GDM1 (cell line): Measurements from ENCODE around the gene RTP2.

Experiments
- DNase-seq: peaks from one replicate; lab custom pipeline; 2025; lab: John Stamatoyannopoulos, UW

Gene RTP2, protein sequence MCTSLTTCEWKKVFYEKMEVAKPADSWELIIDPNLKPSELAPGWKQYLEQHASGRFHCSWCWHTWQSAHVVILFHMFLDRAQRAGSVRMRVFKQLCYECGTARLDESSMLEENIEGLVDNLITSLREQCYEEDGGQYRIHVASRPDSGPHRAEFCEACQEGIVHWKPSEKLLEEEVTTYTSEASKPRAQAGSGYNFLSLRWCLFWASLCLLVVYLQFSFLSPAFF

DNA sequence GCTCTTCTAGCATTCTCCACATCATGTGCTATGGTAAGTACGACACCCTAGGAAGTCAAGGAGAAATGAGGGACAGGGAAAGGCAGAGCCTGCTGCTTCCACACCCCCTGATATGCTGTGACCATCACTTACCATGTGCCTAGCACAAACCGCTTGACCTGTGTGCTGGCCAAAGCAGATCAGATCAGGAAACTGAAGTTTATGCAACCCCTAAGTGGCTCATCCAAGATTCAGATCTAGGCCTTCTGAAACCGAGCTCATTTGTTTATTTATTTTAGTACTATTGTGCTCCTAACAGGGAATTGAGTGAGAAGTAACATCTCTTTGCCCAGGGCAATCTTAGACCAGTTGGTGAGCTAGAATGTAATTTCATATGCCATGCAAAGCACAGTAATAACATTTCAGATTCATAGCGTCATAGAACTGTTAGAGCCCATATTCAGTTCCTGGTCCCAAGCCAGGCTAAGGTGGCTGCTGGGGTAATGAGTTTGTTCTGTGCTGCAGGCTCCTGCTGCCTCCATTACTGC lies at the start of gene RTP2:
Gene RTP2, minus strand, starts transcription at position 51 of the 527 bp plus-strand sequence. CDS start 429 bp downstream, outside the sequence.
- DNase-seq = no peak

DNA sequence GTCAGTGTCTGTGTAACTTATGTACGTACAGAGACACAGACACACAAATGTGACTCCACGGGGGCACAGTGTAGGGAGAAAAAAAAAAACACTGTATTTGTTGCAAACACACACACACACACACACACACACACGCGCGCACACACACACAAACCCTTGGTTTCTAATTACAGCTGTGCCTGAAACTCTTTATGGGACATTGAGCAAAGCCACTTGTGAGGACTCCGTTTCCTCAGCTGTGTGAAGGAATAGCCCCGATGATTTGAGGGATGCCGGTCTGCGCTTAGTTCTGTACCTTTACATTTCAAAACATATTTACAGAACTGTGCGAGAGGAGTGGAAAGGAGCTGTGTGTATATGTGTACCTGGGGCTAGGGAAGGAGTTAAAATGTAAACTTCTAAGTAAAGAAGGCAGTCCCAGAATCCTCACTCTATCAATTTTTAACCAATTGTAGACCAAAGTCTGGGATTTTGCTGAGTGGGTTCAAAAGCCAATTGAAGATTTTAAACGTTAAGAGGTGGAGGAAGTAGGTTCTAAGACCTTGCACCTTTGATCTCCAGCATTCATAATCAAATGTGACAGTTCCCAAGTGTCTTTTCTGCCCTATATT lies 48.3 kb upstream of the RTP2 start:
- DNase-seq = no peak

DNA sequence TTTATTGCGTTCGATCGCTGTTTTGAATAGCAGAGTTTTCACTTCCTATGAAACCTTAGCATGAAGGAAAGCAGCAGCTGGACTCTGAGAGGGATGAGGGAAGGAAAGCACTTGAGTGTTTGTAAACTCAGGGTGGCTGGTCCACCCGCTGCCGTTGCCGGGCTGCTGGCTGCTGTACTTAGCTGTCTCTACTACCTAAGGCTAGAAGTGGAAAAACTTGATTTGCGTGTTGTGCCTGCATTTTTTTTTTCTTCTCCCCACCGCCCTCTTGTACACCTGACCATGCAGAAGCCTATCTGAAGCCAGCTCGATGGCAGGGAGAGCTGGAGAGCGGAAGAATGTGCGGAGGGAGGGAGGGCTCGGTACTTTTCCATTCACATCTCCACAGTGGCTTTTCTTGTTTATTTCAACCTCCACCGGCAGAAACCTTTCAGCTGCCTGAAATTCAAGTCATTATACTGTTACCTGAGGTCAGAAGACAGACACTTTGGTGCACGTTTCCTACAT lies 47.7 kb upstream of the RTP2 start:
- DNase-seq = no peak

DNA sequence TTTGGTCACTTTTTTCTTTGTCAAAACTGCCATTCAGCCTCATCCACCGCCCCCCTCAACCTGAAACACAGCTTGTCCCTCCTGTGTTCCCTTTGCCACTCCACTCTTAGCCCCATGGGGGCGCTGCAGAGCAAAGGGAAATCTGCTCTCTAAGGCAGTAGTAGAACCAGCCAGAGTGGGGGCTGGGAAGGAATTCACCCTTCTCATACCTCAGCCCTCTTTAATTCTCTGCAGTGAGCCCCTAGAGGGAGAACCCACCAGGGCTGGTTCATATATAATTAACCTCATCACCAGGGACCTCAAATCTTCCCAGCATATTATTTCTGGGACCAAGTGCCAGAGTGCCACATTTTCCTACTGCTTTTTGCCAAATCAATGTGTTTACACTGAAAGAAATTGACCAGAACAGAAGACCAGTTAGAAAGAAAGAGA lies 45.7 kb upstream of the RTP2 start:
- peak; percentile 66 for DNase-seq

DNA sequence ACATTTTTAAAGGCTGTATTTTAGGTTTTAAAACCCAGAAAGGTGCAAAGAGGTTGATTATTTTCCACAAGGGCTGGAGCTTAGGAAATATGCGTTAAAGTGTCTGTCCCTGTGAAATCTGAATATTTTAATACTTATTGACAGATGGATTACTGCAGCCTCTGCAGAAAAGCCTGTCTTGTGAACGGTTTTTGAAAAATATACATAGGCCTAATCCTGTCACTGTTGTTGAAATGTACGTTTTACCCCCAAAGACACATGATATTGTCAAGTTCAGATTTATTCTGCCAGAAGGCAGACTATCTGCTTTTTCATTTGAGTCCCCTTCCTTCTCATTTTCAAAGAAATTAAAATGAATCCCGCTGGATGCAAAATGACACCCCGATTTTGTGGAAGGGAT lies 45.1 kb upstream of the RTP2 start:
- DNase-seq = no peak

DNA sequence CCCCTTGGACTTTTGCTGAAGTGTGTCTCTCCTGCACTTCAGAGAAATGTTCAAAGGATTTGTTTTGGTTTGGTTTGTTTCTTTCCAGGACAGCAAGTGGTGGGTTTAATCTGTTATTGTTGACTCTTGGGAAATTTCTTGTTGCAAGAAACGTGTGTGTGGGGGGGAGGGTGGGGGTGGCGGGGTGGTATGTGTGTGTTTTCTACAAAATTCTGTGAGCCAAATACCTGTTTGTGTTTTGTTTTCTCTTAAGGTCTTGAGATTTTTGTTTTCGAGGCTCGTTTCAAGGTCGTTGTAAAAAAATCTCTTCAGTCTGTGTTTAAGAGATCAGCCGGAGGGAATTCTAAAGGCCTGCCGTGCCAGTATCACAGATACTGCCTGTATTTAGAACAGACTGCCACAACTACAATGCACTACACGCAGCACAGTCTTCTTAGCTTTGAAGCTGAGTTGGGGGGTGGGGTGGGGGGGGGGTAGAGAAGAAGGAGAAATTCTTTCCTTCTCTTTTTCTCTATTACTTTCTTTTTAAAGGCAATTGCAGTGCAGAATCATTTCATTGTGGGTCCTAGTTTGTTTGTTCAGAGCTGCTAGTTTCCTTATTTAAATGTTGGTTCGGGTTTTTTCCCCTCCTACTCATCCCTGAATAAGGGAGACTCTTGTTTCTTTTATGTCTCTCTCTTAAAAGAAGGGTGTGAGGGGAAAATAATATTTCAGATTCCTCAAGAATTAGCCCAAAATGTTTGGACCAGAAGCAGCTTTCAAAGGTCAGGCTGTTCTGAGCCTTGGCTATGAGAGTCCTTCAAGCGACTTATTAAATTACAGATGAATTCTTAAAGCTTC lies 44.3 kb upstream of the RTP2 start:
- no peak for DNase-seq

DNA sequence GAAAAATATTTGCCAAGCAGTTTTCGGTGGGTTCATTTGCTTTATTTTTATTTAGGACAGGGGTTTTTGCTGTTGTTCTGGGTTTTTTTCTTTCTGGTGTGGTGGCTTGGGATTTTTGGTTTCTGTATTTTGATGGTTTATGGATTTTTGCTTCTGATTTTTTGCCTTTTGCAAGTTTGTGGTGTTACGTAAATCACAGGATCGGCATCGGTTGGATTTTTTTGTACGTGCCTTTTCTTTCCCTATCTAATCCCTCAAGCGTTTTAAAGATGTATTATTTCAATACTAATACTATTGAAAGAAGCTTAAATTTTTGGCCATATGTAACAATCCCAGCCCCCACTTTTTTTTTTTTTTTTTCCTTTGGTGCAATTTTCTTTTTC lies 43.7 kb upstream of the RTP2 start:
- DNase-seq = no peak

DNA sequence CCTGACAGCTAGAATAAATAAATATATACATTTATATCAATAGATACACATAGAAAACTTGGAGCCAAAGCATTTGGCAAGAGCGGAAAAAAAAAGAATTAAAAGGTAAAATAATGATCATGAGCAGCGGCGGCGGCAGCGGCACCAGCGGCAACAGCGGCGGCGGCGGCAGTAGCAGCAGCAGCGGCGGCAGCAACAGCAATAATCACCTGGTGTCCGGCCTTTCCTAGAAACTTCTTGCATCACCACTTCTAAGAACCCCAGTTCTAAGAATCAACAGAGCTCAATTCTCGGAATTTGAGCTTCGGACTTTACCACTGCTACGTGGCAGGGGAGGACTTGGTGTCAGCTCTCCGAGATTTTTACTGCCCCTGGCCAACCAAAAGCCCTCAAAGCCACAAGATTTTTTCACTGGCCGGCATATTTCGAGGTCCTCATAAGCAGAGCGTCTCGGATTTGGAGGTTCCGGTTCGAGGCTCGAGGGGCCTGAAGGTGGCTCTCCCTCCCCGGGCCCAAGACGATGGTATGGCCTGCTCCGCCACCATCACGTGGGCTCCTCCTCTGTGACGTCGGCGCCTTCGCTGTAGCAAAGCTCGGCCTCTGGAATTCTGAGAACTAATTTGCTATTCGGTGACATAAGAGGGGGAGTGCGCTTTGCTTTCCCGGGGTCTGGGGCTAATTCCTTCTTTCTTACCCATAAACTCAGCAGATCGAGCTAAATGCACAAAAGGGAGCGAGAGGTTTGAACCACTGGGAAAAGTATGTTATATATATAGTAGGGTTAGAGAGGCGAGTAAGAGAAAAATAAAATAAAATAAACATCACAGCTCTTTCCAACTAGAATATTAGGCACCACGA lies 43.1 kb upstream of the RTP2 start, which contains the start of gene BCL6:
Gene BCL6, minus strand, starts transcription at position 268 of the 858 bp plus-strand sequence. CDS start 11,775 bp downstream, outside the sequence.
- peak; percentile 82 for DNase-seq

DNA sequence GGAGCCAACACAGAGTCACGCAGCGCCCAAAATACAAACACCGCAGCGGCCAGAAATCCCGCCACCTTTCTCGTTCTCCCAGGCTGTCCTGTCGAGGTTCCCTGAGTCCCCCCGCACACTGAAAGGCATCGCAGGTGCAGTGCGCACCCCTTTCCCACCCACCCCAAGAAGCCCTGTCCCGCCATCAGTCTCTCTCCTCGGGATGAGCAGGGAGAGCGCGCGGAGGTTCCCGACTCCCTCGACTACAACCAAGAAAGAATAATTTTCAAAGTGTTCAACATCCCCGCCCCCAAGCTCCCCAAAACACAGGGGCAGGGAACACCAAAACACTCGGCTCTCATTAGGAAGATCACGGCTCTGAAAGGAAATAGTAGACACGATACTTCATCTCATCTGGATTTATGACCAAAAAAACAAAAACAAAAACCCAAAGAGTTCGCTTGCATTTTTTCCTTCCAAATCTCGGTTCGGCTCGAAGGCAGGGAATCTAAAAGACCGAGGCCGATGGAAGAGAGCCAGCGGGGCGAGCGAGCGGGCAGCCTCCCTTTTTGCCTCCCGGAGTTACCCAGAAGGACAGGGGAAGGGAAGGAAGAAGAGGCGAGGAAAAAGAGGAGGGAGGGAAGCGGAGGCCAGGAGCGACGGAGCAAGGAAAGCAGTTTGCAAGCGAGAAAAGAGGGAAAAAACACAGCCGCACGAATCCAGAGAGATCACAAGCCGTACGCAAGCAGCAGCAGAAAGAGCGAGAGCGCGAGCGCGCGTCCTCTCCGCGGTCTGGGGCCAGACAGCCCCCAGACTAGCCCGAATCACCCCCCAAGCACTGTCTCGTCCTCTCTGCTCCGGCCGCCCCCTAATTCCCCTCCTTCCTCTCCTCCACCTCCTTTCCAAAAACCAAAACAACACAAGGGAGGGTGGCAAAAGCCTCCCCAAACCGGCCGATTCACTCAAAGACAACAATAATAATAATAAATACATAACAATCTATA lies 42.1 kb upstream of the RTP2 start:
- no peak for DNase-seq

DNA sequence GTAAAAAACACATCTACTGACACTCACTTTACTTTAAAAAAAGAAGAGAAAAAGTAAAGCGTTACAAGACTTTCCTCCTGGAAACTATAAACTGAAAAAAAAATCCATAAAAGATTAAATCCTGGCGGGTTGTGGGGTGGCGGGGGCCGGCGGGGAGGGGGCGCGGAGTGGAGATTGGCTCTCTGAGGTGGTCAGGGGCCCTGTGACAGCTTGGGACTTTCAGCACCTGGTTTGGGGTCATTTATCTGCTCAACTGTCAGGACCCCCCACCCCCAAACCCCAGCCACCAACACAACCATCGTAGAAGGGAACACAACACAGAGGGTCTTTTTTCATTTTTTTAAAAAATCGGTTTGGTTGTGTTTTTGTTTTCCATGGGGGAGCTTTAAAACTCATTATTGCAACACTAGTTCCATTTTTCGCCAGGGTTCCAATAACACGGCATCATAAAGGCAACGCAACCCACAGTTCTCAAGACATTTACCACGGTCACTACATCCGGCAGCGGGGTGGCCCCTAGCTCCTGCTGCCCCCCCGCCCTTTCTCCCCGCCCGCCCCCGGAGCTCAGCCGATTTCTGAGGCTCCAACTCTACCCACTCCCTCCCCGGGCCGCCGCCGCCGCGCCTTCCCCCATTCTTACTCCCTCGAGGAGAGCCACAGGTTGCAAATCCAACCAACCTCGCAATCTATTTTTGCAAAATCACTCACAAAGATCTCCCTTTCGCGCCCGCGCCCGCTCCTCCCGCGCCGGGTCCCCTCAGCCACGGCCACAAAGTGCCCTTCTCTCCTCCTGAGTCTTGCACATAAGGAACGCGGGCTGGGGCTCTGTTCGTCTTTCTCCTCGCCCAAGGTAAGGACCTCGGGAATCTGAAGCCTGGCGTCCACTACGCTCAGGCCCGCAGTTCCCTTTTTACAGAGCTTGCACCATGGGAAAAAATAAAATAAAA lies 41.1 kb upstream of the RTP2 start:
- no peak for DNase-seq

DNA sequence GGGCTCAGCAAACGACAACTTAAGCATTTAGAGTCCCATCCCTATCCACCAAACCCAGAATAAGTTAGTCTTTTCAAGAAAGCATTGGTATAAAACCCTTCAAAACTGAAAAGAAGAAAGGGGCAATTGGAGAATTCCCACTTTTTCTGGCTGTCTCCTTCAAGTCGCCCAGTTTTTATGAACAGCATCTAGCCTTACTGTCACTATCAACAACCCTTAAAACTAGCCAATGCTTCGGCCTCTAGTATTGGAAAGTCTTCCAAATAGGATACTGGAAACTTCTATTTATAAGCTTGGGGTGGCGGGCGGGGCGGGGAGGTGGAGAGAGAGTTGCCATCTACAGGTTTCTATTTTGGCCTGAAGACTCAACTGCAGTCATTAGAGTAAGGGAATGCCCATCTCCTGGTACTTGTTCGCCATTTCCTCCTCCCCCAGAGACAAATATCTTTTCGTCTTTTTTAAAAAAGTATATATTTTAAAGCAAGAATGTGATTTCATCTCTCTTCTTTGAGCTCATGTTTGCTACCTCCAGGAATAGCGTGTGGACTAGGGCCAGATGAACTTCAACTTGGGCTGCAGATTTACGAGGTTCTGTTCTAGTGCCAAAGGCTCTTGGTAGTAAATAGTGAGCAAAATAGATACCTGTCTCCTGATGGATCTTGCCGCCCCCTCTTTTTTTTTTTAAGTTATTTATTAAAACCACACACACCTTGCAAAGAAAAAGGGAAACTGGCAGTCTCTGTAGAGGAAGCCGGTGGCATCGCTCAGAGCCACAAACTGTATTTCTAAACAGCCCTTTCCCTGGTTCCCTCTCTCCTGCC lies 40.2 kb upstream of the RTP2 start:
- DNase-seq = no peak

DNA sequence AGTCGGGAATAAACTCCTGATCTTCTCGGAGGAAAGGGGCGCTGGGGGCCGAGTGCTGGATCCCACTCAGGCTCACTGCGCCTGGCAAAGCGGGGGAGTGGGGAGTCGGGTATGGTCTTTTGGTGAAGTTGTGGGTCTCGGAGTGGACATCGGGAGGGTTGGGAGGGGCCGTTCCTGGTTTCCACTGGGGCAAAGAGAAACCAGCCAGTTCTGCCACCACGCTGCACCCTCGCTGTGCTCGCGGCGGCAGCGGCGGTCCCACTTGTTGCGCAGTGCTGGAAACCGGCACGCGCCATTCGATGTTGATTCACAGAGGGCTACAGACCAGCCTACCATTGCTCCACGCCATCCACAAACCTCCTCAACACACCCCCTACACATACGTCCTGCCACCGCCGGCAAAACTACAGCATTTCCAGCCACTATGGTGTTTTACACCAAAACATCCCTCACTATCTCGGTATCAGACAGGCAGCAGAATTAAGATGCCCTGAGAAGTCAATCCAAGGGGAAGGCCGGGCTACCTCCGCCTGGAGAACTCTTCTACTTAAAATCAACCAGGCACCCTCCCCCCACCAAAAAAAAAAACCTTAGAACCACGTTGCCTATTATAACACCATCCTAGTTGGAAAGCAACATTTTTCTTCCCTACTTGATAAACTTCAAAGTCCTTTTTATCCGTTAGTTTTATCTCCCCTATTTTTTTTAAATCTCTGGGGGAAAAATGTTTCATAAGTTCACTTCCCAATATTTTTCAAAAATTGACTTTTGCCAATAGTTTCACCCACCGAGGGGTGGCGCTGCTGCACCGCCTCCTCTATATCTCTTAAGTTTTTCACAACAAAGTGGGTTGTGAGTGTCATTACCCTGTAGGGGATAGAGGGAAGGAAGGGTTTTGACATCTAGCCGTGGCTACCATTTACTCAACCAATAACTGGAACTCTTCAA lies 39.3 kb upstream of the RTP2 start:
- peak; percentile 49 for DNase-seq

DNA sequence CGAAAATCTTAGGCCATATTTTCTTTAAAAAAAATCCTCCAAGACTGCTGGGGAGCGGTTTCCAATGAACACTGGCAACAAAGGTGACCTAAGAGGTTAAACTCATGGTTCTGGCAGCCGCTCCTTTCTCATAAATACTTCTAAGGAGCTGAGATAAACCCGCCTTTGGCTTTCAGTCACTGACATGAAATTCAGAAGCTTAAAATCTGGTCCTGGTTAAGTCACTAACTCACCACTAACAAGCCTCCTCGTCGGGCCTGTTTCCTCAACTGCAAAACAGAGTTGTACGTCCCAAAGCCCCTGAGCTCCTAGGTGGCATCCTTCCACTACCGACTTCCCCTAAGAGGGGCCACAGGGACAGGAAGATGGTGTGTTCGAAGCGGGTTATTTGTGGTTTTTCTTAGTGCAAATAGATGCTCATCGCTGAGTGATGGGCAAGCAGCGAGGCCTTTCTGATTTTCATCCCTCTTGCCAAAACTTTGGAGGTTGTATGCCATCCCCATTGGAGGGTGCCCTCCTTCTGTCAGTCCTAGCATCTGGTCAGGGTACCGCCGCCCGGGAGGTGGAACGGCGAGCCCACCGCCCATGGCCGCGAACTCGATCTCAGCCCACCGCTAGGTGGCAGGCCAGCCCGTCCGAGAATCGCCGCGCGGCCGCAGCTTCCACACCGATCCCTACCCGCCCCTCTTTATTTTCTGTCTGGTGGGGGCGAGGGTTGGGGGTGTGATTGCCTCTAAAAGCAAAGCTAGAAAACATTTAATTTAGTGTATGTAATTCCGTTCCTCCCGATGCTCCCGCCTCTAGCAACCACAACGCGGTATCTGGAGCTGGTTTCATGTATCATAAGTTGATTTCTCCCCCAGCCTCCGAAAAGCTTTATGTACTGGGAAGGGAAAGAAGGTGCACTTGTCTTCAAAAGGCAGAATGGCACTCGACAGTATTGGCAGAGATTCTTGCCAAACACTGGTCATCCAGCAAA lies 38.4 kb upstream of the RTP2 start:
- peak; percentile 29 for DNase-seq

DNA sequence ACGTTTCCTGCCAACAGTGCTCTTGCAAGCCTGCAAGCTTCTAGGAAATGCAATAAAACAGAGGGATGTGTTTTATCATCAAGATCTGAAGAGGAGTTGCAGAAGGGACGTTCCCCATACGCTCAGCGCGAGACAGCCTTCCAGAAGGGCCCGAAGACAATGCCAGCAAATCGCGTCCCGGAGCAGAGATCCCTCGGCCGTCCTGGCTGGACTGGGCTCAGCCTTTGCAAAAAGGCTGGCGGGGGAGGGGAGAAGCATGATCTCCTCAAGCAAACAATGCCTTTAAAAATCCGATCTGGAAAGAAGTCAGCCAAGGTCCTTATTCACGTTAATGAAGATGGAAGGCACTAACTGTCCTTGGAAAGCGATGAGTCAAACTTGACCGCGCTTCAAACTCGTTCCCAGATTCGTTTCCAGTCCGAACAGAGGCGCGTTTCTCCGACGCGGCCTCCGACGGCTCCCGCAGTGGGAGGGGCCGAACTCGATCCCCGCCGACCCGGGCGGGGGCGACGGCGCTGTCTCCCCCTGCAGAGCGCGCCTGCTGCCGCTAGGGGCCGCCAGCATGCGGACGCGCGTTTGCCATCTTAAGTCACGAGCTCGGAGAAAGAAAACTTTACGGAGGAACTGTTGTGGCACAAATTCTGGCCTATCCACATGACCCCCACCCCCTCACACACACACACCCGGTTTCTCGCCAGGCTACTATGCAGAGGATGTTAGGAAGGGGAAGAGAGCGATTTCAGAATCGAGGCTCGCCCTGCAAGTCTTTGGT lies 37.4 kb upstream of the RTP2 start:
- DNase-seq = peak; percentile 73

DNA sequence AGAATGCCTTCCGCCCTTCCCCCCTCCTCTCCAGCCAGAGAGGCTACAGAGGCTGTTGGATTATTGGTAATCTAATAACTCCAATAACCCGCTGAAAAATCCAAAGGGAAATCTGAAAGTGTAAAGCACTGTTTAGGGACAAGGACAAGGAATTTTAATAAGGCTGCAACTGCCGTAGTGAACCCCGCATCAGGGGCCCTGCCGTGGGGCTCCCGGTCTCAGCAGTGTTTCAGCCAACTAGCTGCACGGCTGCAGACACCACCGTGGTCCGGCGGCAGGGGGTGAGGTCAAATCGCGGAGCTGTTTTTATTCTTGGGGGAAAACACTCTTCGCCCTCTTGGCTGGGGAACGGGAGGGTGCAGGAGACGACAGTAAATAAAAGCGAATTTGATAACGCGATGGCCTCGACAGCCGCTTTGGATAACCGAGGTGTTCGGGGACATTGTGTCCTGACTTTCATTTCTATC lies 36.8 kb upstream of the RTP2 start:
- DNase-seq = no peak
